ENCODE measurements around the gene FOXE3.
A peak's percentile ranks its signal among the peaks of the same experiment; 100 is the strongest.

The FOXE3 gene

DNA sequence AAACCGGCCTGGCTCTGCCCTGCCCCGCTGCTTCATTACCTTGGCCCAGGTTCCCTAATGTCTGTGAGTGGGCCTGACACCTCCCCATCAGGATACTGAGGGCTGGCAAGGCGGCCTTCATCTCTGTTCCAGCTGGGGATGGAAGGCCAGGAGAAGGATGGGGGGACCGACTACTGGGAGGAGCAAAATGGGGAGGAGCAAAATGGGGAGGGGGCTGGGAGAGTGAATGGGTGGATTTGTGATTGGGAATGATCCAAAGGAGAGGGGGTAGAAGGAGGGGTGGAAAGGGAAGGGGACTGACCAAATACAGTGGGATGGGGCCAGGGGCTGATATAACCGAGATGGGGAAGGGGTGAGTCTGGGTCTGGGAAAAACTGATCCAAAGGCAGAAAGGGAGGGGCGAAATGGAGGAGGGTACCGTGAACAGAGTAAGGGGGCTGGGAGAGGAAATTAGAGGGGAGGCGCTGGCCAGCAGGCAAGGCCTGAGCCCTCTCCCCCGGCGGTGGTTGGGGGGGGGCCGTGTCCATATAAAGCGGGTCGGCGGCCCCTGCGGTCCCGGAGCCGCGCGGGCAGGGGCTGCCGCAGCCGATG is at the start of gene FOXE3:
Gene FOXE3 (plus strand): TSS at position 558 of the 591 bp plus-strand sequence. CDS start 31 bp downstream, at position 589.
- no peak for DNase-seq (ENCODE audit: low read depth, low spot score)

DNA sequence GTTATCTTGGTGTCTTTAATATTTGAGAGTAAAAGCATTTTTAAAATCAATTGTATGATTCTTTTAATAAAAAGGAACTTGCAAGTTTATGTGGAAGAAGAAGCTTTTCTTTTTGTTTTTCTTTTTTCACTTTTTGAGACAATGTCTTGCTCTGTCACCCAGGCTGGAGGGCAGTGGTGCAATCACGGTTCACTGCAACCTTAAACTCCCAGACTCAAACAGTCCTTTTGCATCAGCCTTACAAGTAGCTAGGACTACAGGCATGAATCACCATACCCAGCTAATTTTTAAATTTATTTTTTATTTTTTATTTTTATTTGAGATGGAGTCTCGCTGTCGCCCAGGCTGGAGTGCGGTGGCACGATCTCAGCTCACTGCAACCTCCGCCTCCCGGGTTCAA is 48.4 kb upstream of the FOXE3 start:
- DNase-seq (ENCODE audit: low read depth, low spot score) = no peak

- peak; percentile 49 for DNase-seq (ENCODE audit: low read depth, low spot score)
Measured at GRCh38 chr1:47371016-47371517, 45.0 kb upstream of the FOXE3 start.

DNA sequence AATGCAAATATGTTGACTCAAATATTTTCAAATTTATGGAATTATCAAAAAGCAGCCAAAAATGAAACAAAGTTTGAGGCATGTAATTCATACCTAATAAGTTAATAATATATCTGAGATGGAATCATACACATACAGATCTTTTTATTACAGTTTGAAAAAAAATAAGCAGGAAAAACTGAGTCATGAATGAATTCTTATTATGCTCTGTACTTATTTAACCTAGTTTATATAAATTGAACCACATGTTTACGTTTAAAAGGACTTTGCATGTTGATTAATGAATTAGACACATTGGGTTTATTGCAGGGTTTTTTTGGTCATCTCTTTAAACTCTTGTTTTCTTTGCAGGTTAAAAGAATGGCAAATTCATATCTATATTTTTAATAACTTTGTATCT is 41.6 kb upstream of the FOXE3 start:
- no peak for DNase-seq (ENCODE audit: low read depth, low spot score)

- DNase-seq (ENCODE audit: low read depth, low spot score) = no peak
Measured at GRCh38 chr1:47378147-47378546, 37.9 kb upstream of the FOXE3 start.

GRCh38 chr1:47380699-47381098 is 35.4 kb upstream of the FOXE3 start:
- no peak for DNase-seq (ENCODE audit: low read depth, low spot score)

DNA sequence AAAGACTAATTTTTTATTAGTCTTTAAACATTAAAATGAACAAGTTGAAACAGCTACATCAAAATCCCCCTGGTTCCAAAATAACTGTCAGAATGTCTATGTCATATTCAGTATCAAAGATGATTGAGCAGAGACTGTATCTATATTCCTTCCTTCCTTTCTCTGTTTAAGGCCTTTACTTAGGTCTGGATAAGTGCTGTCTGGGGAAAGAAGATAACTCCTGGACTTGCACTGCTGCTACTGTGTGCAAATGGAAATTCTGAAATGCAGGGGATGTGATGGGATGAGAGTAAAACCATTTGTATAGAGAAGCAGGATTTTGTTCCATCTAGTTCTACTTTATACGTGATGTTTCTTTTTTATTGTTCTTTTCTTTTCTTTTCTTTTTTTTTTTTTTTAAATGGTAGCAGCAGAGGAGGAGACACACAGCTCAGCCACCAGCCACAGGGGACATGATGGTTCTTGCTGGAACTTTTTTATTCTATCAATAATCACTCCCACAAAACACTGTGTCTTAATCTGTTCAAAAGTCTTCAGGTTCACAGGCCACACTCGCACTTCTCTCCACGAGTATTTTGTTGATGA is 33.6 kb upstream of the FOXE3 start:
- no peak for DNase-seq (ENCODE audit: low read depth, low spot score)

GRCh38 chr1:47384083-47384482 is 32.0 kb upstream of the FOXE3 start:
- no peak for DNase-seq (ENCODE audit: low read depth, low spot score)

GRCh38 chr1:47385020-47385419 is 31.1 kb upstream of the FOXE3 start:
- no peak for DNase-seq (ENCODE audit: low read depth, low spot score)

DNA sequence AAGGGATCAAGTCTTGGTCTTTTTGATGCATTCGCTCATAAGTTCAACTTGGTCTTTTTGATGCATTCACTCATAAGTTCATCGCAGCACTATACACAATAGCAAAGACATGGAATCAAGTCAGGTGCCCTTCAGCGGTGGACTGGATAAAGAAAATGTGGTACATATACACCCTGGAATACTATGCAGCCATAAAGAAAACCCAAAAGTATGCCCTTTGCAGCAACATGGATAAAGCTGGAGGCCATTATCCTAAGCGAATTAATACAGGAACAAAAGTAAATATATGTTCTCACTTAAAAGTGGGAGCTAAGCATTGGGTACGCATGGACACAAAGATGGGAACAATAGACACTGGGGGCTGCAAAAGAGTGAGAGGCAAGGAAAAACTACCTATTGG is 29.8 kb upstream of the FOXE3 start:
- DNase-seq (ENCODE audit: low read depth, low spot score) = no peak

- DNase-seq (ENCODE audit: low read depth, low spot score) = no peak
Measured at GRCh38 chr1:47388030-47388890, 27.8 kb upstream of the FOXE3 start.

DNA sequence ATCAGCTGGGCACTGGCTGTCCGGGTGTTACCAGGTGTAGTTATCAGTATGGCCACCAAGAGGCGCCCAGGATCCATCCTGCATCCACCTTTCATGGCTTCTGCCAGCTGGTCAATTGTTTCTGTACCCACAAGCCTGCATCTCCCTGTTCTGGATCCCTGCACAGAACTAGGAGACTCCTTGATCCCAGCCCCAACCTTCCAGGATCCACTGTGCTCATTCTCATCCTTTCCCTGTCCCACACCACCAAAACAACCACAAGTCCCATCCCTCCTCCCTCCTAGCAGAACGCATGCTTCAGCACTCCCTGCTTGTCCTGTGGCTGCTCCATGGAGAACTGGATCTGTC is 27.2 kb upstream of the FOXE3 start:
- DNase-seq (ENCODE audit: low read depth, low spot score) = peak; percentile 80

GRCh38 chr1:47389731-47390130 is 26.4 kb upstream of the FOXE3 start:
- DNase-seq (ENCODE audit: low read depth, low spot score) = no peak

DNA sequence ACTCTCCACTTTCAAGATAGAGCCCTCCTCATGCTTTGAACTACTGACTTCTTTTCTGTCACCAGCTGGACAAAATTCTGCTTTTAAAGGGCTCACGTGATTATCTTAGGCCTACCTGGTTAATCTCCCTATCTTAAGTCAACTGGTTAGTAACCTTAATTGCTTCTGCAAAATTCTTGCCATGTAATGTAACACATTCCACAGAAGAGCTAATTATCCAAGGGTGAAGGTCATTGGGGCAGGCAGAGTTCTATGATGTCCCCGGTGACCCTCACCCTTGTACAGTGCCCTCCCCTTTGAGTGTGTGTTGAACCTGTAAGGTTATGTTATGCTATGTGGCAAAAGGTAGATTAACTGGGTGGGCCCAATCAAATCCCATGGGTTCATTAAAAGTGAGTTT is 25.2 kb upstream of the FOXE3 start:
- DNase-seq (ENCODE audit: low read depth, low spot score) = no peak

DNA sequence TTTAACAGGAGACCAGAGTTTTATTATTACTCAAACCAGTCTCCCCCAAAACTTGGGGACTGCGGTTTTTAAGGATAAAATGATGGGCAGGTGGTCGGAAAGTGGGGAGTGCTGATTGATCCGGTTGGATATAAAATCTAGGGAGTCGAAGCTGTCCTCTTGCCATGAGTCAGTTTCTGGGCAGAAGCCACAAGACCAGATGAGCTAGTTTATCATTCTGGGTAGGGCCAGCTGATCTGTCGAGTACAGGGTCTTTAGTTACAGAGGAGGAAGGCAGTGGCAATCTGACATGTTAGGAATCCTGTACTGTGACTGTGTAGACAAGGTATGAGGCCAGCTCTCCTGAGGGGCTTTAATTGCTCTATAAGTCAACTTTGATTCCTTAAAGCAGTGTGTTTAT is 22.9 kb upstream of the FOXE3 start:
- no peak for DNase-seq (ENCODE audit: low read depth, low spot score)

- no peak for DNase-seq (ENCODE audit: low read depth, low spot score)
Measured at GRCh38 chr1:47395433-47395832, 20.7 kb upstream of the FOXE3 start.

DNA sequence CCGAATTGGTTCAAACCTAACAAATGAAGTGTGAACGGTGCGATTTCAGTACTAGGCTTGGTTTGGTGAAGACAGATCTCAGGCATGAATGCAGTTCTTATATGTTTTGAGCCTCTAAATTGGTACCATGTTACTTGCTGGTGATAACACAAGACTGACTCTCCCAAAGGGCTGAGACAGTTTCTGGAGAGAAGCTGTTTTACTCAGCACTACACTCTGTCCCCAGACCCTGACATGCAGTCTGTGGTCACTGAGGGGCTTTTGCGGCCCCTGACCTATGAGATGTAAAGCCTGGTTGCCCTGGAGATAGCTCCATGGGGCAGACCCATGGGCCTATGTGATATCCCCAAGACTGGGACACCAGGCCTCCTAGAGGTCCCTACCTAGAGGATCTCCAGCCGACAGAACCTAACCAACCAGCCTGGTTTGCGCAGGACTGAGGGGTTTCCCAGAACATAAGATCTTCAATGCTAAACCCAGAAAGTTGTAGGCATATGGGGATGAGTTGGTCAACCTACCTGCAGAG is 19.4 kb upstream of the FOXE3 start:
- DNase-seq (ENCODE audit: low read depth, low spot score) = no peak

- DNase-seq (ENCODE audit: low read depth, low spot score) = no peak
Measured at GRCh38 chr1:47399138-47399845, 16.8 kb upstream of the FOXE3 start.

GRCh38 chr1:47399846-47400155 is 16.3 kb upstream of the FOXE3 start:
- DNase-seq (ENCODE audit: low read depth, low spot score) = no peak

GRCh38 chr1:47401761-47402160 is 14.3 kb upstream of the FOXE3 start:
- no peak for DNase-seq (ENCODE audit: low read depth, low spot score)

DNA sequence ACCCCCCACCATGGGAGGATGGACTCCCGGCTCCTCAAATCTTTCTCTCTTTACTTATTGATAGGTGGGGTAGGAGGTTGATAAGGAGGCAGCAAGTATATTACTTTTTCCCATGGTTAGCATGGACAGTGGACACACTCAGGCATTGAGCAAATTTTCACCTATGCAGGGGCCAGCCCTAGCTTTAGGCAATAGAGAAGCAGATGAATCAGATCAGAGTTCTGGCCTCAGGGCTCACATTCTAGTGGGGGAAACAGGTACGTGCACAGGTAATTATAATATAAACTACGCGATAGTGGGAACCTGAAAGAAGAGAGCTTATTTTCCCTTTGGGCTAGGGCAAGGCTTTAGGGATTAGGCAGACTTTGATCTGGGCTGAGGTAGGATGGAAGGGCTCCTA is 13.5 kb upstream of the FOXE3 start:
- DNase-seq (ENCODE audit: low read depth, low spot score) = no peak

DNA sequence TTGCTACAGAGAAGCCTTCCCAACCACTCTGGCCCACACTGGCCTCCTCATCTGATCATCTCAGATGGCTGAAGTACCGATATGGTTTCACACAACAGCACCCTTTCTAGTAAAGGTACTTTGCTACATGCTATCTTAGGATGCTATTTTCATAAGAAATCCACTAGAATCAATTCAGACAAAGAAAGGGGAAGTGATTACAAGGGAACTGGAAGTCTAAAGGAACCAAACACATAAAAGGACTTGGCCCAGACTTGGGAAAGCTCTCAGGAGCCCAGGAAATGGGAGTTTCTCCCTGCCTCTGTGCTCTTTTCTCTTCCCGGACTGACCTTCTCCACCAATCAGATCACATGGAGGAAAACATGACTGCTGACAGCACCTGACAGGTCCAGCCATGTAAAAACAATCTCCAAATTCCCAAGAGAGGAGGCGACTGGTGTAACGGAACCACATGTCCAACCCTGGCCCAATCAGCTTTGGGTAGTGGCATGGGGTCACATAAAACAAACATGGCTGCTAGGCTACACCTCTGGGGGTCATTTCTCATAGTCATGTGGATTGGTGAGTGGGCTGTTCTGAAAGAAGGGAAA is 12.7 kb upstream of the FOXE3 start:
- DNase-seq (ENCODE audit: low read depth, low spot score) = no peak

All from astrocyte of the hippocampus (primary cell).